Panc1 (cell line): ENCODE measurements around the gene ZMIZ2. TPM values are rescaled to one million over a fixed set of nuclear protein-coding genes. Genes with fewer than 3 reads are reported as not detected.
A peak's percentile ranks its signal among the peaks of the same experiment; 100 is the strongest.

Experiments used
- ATAC-seq: fragments of 200-7000 bp; cut with Tn5 transposase; 2 replicates; pipeline ENCODE4 v1.9.1; 2020; ENCODE audit warnings: mild to moderate bottlenecking, moderate library complexity
- BruUV-seq: library from RNA; stranded (reverse); fragments of 400-500 nt; replicated peaks from 2 replicates; lab custom pipeline; 2021; lab: Mats Ljungman, UMichigan
- CTCF ChIA-PET: fragments of 300-600 bp; sonication (Branson Sonifier 250); formaldehyde crosslinking; loops from one replicate; lab custom pipeline; 2022; ENCODE audit warnings: antibody characterized with exemption; lab: Charles Lee
- POLR2A ChIA-PET: fragments of 300-600 bp; sonication (Branson Sonifier 250); formaldehyde crosslinking; loops from one replicate; lab custom pipeline; 2022; ENCODE audit warnings: antibody characterized with exemption; lab: Charles Lee
- DNase-seq: peaks from one replicate; pipeline ENCODE4 v3.0.0-alpha.2; 2010; ENCODE audit warnings: low read depth, low spot score
- H3K27ac ChIP-seq: 2 replicates; pipeline ENCODE4 v1.5.1; 2011; ENCODE audit warnings: mild to moderate bottlenecking, low read length, inconsistent platforms
- H3K27me3 ChIP-seq: fragments of 200-500 bp; sonication (Bioruptor generic); 2 replicates; pipeline ENCODE4 v1.6.0; 2014; ENCODE audit warnings: low read length, inconsistent platforms; ENCODE audit not compliant: control insufficient read depth, insufficient read depth
- H3K36me3 ChIP-seq: fragments of 200-500 bp; sonication (Bioruptor generic); 2 replicates; pipeline ENCODE4 v1.5.1; 2014; ENCODE audit warnings: inconsistent platforms, mild to moderate bottlenecking, low read length, moderate library complexity; ENCODE audit not compliant: control insufficient read depth, insufficient read depth
- H3K4me1 ChIP-seq: 2 replicates; pipeline ENCODE4 v1.5.1; 2011; ENCODE audit warnings: inconsistent platforms, mild to moderate bottlenecking, low read length, moderate library complexity; ENCODE audit not compliant: control insufficient read depth, insufficient read depth
- H3K4me3 ChIP-seq, 2 experiments: 2 replicates each; pipeline ENCODE4 v1.5.1; 2011 to 2012; ENCODE audit warnings: low read depth in 2 of 2, low read length in 2 of 2, mild to moderate bottlenecking in 2 of 2, inconsistent platforms in 1 of 2, moderate library complexity in 1 of 2
- H3K9me3 ChIP-seq: fragments of 200-500 bp; sonication (Bioruptor generic); 2 replicates; pipeline ENCODE4 v1.5.1; 2014; ENCODE audit warnings: low read depth, mild to moderate bottlenecking, inconsistent platforms, low read length, moderate library complexity; ENCODE audit not compliant: control insufficient read depth, insufficient read depth
- CTCF ChIP-seq: fragments of 450-650 bp; IDR thresholded peaks from 2 replicates; pipeline ENCODE4 v1.5.1; 2017; ENCODE audit warnings: mild to moderate bottlenecking
- POLR2AphosphoS5 ChIP-seq: IDR thresholded peaks from 2 replicates; pipeline ENCODE4 v1.6.1; 2012; ENCODE audit warnings: mild to moderate bottlenecking, low read depth, low read length, moderate library complexity
- SIN3A ChIP-seq: IDR thresholded peaks from 2 replicates; pipeline ENCODE4 v1.6.1; 2012; ENCODE audit warnings: low read depth, mild to moderate bottlenecking, low read length, moderate library complexity, borderline replicate concordance; ENCODE audit not compliant: insufficient read depth
- TCF7L2 ChIP-seq: IDR thresholded peaks from 2 replicates; pipeline ENCODE4 v1.6.1; 2011; ENCODE audit warnings: mild to moderate bottlenecking, low read depth, low read length, inconsistent platforms
- in situ Hi-C: cut with HindIII; loops from 2 replicates; pipeline ENCODE4 v1.10.0; 2016; ENCODE audit warnings: low sequenced_read_pairs, low pct_unique_long_range_greater_than_20kb
- intact Hi-C: fragments of 100-400 bp; cut with micrococcal nuclease; formaldehyde crosslinking; loops from one replicate; pipeline ENCODE4 v1.10.0; 2022; ENCODE audit not compliant: unreplicated experiment
- total RNA-seq: library from RNA; stranded (reverse); gene quantifications from one replicate; pipeline ENCODE4 v1.2.1, GENCODE V29; 2021; ENCODE audit not compliant: unreplicated experiment
- TF ChIP-seq, protein P1 (sequence below), 2 experiments: IDR thresholded peaks; 2 replicates each; pipeline ENCODE4 v1.6.1; 2011 to 2012; ENCODE audit warnings: low read depth in 2 of 2, control low read depth in 1 of 2, low read length in 1 of 2, mild to moderate bottlenecking in 1 of 2, moderate library complexity in 1 of 2; ENCODE audit not compliant: insufficient read depth in 1 of 2

Gene ZMIZ2
- total RNA-seq, 1 experiment from 2014 or later = 137 TPM

GRCh38 chr7:44798649-44799305 is 50.1 kb downstream of the ZMIZ2 start:
- ChIA-PET POLR2A (interaction anchor here (0.6 to 1.1 kb wide), 6 partner anchors 10 to 584 kb away, joined by 3 to 7 read pairs (median 4); no protein-coding TSS in a partner anchor), CTCF (no interaction called here)
- in situ Hi-C loops = no loop called here
- Histone ChIP-seq H3K27me3 (no peaks in the 10 kb centered on the region), H3K9me3 (no peaks in the 10 kb centered on the region), H3K4me1 (peaks cover 30% of the 10 kb centered on the region), H3K36me3 (peaks cover 37% of the 10 kb centered on the region), H3K27ac (peak overlapping the region; percentile 48), H3K4me3 (peak overlapping the region; percentile 82 to 97)
- TF ChIP-seq SIN3A (no peak), CTCF (no peak), TCF7L2 (no peak), POLR2AphosphoS5 (peak; percentile 65)
- TF ChIP-seq, protein P1, sequence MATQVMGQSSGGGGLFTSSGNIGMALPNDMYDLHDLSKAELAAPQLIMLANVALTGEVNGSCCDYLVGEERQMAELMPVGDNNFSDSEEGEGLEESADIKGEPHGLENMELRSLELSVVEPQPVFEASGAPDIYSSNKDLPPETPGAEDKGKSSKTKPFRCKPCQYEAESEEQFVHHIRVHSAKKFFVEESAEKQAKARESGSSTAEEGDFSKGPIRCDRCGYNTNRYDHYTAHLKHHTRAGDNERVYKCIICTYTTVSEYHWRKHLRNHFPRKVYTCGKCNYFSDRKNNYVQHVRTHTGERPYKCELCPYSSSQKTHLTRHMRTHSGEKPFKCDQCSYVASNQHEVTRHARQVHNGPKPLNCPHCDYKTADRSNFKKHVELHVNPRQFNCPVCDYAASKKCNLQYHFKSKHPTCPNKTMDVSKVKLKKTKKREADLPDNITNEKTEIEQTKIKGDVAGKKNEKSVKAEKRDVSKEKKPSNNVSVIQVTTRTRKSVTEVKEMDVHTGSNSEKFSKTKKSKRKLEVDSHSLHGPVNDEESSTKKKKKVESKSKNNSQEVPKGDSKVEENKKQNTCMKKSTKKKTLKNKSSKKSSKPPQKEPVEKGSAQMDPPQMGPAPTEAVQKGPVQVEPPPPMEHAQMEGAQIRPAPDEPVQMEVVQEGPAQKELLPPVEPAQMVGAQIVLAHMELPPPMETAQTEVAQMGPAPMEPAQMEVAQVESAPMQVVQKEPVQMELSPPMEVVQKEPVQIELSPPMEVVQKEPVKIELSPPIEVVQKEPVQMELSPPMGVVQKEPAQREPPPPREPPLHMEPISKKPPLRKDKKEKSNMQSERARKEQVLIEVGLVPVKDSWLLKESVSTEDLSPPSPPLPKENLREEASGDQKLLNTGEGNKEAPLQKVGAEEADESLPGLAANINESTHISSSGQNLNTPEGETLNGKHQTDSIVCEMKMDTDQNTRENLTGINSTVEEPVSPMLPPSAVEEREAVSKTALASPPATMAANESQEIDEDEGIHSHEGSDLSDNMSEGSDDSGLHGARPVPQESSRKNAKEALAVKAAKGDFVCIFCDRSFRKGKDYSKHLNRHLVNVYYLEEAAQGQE (IDR thresholded peaks at IDR 0.05; ENCODE audit: insufficient read depth in 1 of 2, low read depth in 2 of 2, low read length in 1 of 2) = no peak
- no peak for DNase-seq
- intact Hi-C loops = loop anchor here (5.0 kb wide), 1 partner anchor 211 kb away; no protein-coding TSS in a partner anchor
- no peak for ATAC-seq
- no TSS peak for BruUV-seq

DNA sequence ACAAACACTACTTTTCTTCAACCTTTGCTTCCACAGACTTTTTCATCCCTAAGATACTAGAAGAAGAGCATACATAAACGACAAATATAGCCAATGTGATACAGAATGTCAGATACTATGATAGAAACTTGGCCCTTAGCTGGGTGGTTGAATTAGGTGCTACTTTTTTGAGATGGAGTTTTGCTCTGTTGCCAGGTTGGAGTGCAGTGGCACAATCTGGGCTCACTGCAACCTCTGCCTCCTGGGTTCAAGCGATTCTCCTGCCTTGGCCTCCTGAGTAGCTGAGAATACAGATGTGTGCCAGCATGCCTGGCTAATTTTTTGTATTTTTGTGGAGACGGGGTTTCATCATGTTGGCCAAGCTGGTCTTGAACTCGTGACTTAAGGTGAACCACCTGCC is 51.3 kb downstream of the ZMIZ2 start:
- Histone ChIP-seq H3K36me3 (peaks cover 37% of the 10 kb centered on the region), H3K9me3 (no peaks in the 10 kb centered on the region), H3K4me1 (peaks cover 22% of the 10 kb centered on the region), H3K27me3 (no peaks in the 10 kb centered on the region), H3K4me3 (no peak overlapping the region), H3K27ac (no peak overlapping the region)
- BruUV-seq = no TSS peak
- TF ChIP-seq POLR2AphosphoS5 (no peak; the same call in none of the 2 replicates), TCF7L2 (no peak), CTCF (no peak), SIN3A (no peak)
- TF ChIP-seq, protein P1 (IDR thresholded peaks at IDR 0.05; ENCODE audit: insufficient read depth in 1 of 2, low read depth in 2 of 2, low read length in 1 of 2) = no peak
- CTCF ChIA-PET = no interaction called here
- ATAC-seq = no peak
- intact Hi-C loops (loop anchor here (5.0 kb wide), 1 partner anchor 213 kb away; no protein-coding TSS in a partner anchor), in situ Hi-C loops (no loop called here)
- DNase-seq = no peak
- POLR2A ChIA-PET = interaction anchor here (0.7 kb wide), 2 partner anchors 20 to 190 kb away, joined by 3 to 8 read pairs; no protein-coding TSS in a partner anchor
